Glomerular visceral epithelial cell (primary cell): ENCODE results near the gene WARS2.

Experiments used
- DNase-seq: peaks from one replicate; pipeline ENCODE4 v3.0.0-alpha.2; 2016; ENCODE audit errors: extremely low spot score

Gene WARS2

GRCh38 chr1:119083479-119083878 is 57.0 kb downstream of the WARS2 start:
- DNase-seq = no peak

GRCh38 chr1:119081700-119082099 is 58.8 kb downstream of the WARS2 start:
- no peak for DNase-seq

DNA sequence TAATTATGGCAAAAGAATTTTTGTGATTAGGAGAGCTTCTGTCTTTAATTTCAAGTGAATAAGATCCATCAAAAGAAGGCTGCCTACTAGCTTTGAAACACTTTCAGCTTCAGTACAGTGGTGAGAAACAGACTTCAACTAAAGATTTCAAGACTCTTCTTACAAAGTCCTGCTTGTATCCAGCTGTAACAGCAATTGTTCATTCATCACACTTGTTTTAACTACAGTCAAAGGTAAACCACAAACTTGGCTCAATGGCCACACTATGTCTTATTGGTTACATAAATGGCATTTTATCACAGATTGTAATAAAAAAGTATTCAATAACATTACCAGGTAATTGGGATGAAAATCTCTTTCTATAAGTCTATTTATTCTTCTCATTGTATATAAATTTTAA is 59.2 kb downstream of the WARS2 start:
- peak; percentile 41 for DNase-seq

GRCh38 chr1:119080586-119080985 is 59.9 kb downstream of the WARS2 start:
- DNase-seq = peak; percentile 96

DNA sequence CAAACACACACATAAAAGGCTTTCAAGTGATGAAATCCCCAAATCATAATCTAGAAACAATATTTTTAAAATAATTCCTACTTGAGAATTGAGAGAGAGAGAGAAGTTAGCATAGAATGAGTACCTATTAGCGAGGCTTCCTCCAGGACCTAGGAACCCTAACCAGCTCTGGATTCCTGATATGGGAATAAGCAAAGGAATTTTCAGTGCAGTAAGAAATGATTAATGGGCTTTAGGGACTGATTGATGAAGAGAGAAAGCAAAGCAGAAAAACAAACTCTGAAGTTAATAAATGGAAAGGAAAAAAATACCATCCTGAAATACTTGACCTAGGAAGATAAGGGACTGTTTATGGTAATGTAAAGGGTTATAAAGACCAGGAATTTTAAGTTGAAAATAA is 60.6 kb downstream of the WARS2 start:
- no peak for DNase-seq

- no peak for DNase-seq
Observed at GRCh38 chr1:119075614-119076013, 64.8 kb downstream of the WARS2 start.

- no peak for DNase-seq
Observed at GRCh38 chr1:119071321-119071720, 69.1 kb downstream of the WARS2 start.

- DNase-seq = no peak
Observed at GRCh38 chr1:119069682-119070081, 70.8 kb downstream of the WARS2 start.

- no peak for DNase-seq
Observed at GRCh38 chr1:119068427-119068826, 72.0 kb downstream of the WARS2 start.

GRCh38 chr1:119061700-119062099 is 78.8 kb downstream of the WARS2 start:
- no peak for DNase-seq

- no peak for DNase-seq
Observed at GRCh38 chr1:119055568-119055967, 84.9 kb downstream of the WARS2 start.

DNA sequence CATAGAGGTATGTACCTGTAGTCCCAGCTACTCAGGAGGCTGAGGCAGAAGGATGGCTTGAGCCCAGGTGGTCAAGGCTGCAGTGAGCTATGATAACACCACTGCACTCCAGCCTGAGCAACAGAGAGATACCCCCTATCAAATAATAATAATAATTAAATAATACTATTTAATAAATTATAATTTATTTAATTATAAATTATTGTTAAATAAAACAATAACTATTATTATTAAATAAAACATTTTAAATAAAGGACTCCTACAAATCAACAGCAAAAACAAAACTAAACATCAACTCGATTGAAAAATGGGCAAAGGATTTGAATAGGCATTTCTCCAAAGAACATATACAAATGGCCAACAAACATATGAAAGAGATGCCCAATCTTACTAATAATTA is 86.5 kb downstream of the WARS2 start:
- no peak for DNase-seq

DNA sequence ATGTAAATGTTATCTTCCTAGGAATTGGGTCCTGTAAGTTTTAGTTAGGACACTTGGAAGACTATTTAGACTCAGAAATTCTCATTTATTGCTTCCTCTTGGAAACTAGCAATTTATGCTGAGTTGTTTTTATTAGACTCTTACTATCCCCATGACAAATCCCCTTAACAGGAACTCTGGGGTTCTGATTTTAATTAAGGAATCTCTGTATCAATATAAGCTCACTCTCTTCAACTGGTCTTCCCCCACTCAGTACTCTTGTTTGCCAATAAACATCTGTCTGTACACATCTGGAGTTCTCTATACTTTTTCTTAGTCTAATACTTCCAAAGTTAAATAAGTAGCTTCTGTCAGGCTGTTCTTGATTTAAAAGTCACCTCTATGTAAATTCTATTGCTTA is 88.2 kb downstream of the WARS2 start:
- no peak for DNase-seq

- no peak for DNase-seq
Observed at GRCh38 chr1:119048624-119049404, 91.6 kb downstream of the WARS2 start.

- DNase-seq = no peak
Observed at GRCh38 chr1:119046785-119047438, 93.5 kb downstream of the WARS2 start.

- no peak for DNase-seq
Observed at GRCh38 chr1:119046429-119046784, 94.0 kb downstream of the WARS2 start.

- DNase-seq = no peak
Observed at GRCh38 chr1:119045096-119045746, 95.2 kb downstream of the WARS2 start.

- DNase-seq = no peak
Observed at GRCh38 chr1:119040906-119041305, 99.5 kb downstream of the WARS2 start.

DNA sequence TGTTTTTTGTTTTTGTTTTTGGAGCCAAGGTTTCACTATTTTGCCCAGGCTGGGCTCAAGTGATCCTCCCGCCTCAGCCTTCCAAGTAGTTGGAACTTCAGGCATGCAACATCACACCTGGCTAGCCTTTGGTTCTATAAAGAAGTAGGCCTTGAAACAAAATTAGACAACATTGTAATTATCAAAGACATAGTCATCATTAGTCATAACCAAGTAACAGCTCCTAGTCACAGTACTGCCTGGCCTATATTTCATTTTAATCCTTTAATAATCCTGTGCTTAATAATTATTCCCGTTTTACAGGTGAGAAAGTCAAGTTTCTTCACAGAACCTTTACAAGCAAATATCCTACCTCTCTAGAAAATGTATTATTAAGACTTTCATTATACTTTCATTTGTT is 100.0 kb downstream of the WARS2 start:
- DNase-seq = no peak

DNA sequence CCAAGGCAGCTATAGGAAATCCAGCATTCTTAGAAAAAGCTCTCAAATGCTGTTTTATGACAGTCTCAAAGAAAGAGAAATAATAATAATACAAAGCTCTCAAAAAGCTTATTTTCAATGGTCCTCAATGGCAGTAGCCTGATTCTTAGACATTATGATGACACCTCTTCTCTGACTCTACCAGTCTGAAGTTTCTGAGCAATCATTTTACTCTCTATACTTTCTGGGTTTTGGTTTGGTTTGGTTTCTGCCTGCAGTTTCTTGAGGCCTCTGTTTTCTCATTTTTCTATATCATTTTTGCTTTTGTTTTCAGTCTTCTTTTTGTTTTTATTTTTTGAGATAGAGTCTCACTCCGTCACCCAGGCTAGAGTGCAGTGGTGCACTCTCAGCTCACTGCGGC is 102.1 kb downstream of the WARS2 start:
- DNase-seq = no peak

GRCh38 chr1:119034359-119034758 is 106.1 kb downstream of the WARS2 start:
- no peak for DNase-seq

DNA sequence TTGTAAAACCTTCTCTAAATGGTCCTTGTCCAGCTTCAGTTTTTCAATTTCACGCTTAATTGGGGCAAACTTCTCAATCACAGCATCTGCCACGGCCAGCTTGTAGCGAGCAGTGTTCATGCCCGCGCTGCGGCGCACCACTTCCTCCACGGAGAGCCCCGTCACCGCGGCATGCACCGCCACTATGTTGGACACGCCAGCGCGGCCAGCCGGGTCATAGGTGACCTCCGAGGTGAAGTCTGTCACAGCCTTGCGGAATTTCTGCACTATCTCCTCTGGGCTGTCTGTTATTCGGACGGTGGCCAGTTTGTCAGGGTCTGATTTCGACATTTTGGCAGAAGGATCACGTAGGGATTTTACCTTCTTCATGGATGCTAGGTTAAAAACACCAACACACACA is 107.5 kb downstream of the WARS2 start:
- DNase-seq = no peak

GRCh38 chr1:119027759-119028158 is 112.7 kb downstream of the WARS2 start:
- no peak for DNase-seq
